Right lobe of liver (tissue), 6 donors: Measurements from ENCODE around the gene TRAPPC12. TPM values are rescaled to one million over a fixed set of nuclear protein-coding genes. Genes with fewer than 3 reads are reported as not detected.

Experiments used
- ATAC-seq, 4 donors: fragments of 200-7000 bp; cut with Tn5 transposase; one replicate each; pipeline ENCODE4 v1.9.1; 2020; ENCODE audit warnings: mild to moderate bottlenecking in 4 of 4, moderate library complexity in 4 of 4
- DNase-seq, 3 donors: peaks; one replicate each; pipeline ENCODE4 v3.0.0-alpha.2; 2020
- H3K27ac ChIP-seq, 3 donors: fragments of 200-600 bp; one replicate each; pipeline ENCODE4 v1.8.0; 2022
- H3K27me3 ChIP-seq, 2 donors: fragments of 200-600 bp; one replicate each; pipeline ENCODE4 v1.8.0; 2022
- H3K36me3 ChIP-seq, 4 donors: fragments of 200-600 bp; sonication (generic) in 1 of 4; one replicate each; pipeline versions ENCODE4 v1.5.1 to v1.8.0; 2017 to 2022; ENCODE audit warnings: control low read depth in 1 of 4
- H3K4me1 ChIP-seq, 4 donors: fragments of 200-600 bp; sonication (generic) in 1 of 4; one replicate each; pipeline versions ENCODE4 v1.5.1 to v1.8.0; 2017 to 2022; ENCODE audit warnings: control low read depth in 1 of 4
- H3K4me3 ChIP-seq, 3 donors: fragments of 200-600 bp; one replicate each; pipeline ENCODE4 v1.8.0; 2022
- H3K9me3 ChIP-seq, 4 donors: fragments of 200-600 bp; sonication (generic) in 1 of 4; one replicate each; pipeline versions ENCODE4 v1.5.1 to v1.8.0; 2017 to 2022; ENCODE audit warnings: control low read depth in 1 of 4
- CTCF ChIP-seq, 4 donors: fragments of 200-600 bp in 3 of 4; fragments of 450-650 bp in 1 of 4; IDR thresholded peaks; one replicate each; pipeline versions ENCODE4 v1.5.1 to v1.8.0; 2016 to 2022; ENCODE audit warnings: antibody characterized with exemption in 4 of 4, mild to moderate bottlenecking in 2 of 4
- POLR2A ChIP-seq: fragments of 450-650 bp; IDR thresholded peaks from one replicate; pipeline ENCODE4 v1.6.1; 2017; ENCODE audit warnings: antibody characterized with exemption, mild to moderate bottlenecking
- WGBS: methylation state at CpG from one replicate; pipeline ENCODE4 v1.1.6; 2018; ENCODE audit warnings: low coverage, low lambda C conversion rate; ENCODE audit not compliant: insufficient coverage; ENCODE audit errors: missing lambda C conversion rate; 5-methylcytosine and 5-hydroxymethylcytosine counted together
- intact Hi-C, 2 donors: fragments of 100-400 bp; cut with DNase I; formaldehyde crosslinking; loops; one replicate each; pipeline versions ENCODE4 v1.11.2 to v1.14.1; 2022
- total RNA-seq, 6 experiments: library from RNA; depleted of rRNA in 2 of 6; stranded (reverse); fragments of >200 nt in 2 of 6; fragmentation: NEBNext Ultra II Directional in 3 of 6; extraction: Animal tissue kit (Norgen Biotek cat#: 25700) in 3 of 6; gene quantifications; one replicate each; pipeline versions ENCODE4 v1.1.0 to v1.2.4, GENCODE V29; 2016 to 2023
- donor health status: DM: no; HTN: yes; CAD: no.
- donor health status: DM: no; HTN: no; CAD: no.
- donor health status: DM: no; HTN: no; CAD: no.
- donor health status: DM: no; HTN: yes; CAD: no.
- donor health status: DM: no; HTN: yes; CAD: no.

Gene TRAPPC12
- total RNA-seq, 6 experiments from 2014 or later: 39.2 to 92.4 (median 47.8) TPM

- Histone ChIP-seq H3K4me3 (no peak overlapping the region), H3K9me3 (peaks cover 0 to 12% (median 5%) of the 10 kb centered on the region in 4 donors), H3K36me3 (peaks cover 0 to 24% (median 5%) of the 10 kb centered on the region in 4 donors), H3K4me1 (peaks cover 0 to 9% (median 1%) of the 10 kb centered on the region in 4 donors), H3K27ac (no peak overlapping the region), H3K27me3 (no peaks in the 10 kb centered on the region)
- WGBS: 80% methylated on average over 1 of the region's 9 CpGs
- no peak for TF ChIP-seq POLR2A
- no peak for TF ChIP-seq CTCF (IDR thresholded peaks at IDR 0.05)
- no peak for DNase-seq
- peak; percentile 23 to 86 (median 48) for ATAC-seq
- intact Hi-C loops: no loop called here
These were observed 20.3 kb downstream of the TRAPPC12 start for GRCh38 chr2:3399829-3400228.

GRCh38 chr2:3403587-3404334 is 24.3 kb downstream of the TRAPPC12 start:
- H3K27ac ChIP-seq: no peak overlapping the region
- no peaks in the 10 kb centered on the region for H3K9me3 ChIP-seq
- intact Hi-C loops: no loop called here
- H3K36me3 ChIP-seq: peaks cover 0 to 28% (median 5%) of the 10 kb centered on the region in 4 donors
- no peak for DNase-seq
- no peaks in the 10 kb centered on the region for H3K27me3 ChIP-seq
- TF ChIP-seq POLR2A (no peak), CTCF (IDR thresholded peaks at IDR 0.05) (no peak)
- no peak overlapping the region for H3K4me3 ChIP-seq
- 73% methylated on average over 4 of the region's 11 CpGs for whole genome bisulfite sequencing
- H3K4me1 ChIP-seq: peaks cover 0 to 9% (median 0%) of the 10 kb centered on the region in 4 donors
- peak in 1 of 4 donors; percentile 16 for ATAC-seq

- peaks cover 0 to 28% (median 5%) of the 10 kb centered on the region in 4 donors for H3K36me3 ChIP-seq
- 81% methylated on average over 11 of the region's 11 CpGs for WGBS
- intact Hi-C loops: no loop called here
These were observed 24.9 kb downstream of the TRAPPC12 start for GRCh38 chr2:3404349-3404894.

GRCh38 chr2:3405307-3405706 is 25.8 kb downstream of the TRAPPC12 start:
- no peak for DNase-seq

More at GRCh38 chr2:3404349-3404894, 24.9 kb downstream of the TRAPPC12 start:
- H3K27me3 ChIP-seq: no peaks in the 10 kb centered on the region
- H3K4me3 ChIP-seq: no peak overlapping the region
- no peak for TF ChIP-seq POLR2A
- no peak for TF ChIP-seq CTCF (IDR thresholded peaks at IDR 0.05)
- ATAC-seq: no peak
- H3K9me3 ChIP-seq: no peaks in the 10 kb centered on the region
- peaks cover 0 to 5% (median 0%) of the 10 kb centered on the region in 4 donors for H3K4me1 ChIP-seq
- no peak for DNase-seq
- no peak overlapping the region for H3K27ac ChIP-seq

More at GRCh38 chr2:3405307-3405706, 25.8 kb downstream of the TRAPPC12 start:
- ATAC-seq: no peak
- no peaks in the 10 kb centered on the region for H3K27me3 ChIP-seq
- no peaks in the 10 kb centered on the region for H3K4me1 ChIP-seq
- H3K4me3 ChIP-seq: no peak overlapping the region
- 78% methylated on average over 6 of the region's 6 CpGs for WGBS
- intact Hi-C loops: no loop called here
- TF ChIP-seq POLR2A: no peak
- TF ChIP-seq CTCF (IDR thresholded peaks at IDR 0.05): no peak
- H3K9me3 ChIP-seq: no peaks in the 10 kb centered on the region
- peaks cover 0 to 28% (median 5%) of the 10 kb centered on the region in 4 donors for H3K36me3 ChIP-seq
- H3K27ac ChIP-seq: no peak overlapping the region
